ENCODE results near the gene MALSU1.

The MALSU1 gene

DNA sequence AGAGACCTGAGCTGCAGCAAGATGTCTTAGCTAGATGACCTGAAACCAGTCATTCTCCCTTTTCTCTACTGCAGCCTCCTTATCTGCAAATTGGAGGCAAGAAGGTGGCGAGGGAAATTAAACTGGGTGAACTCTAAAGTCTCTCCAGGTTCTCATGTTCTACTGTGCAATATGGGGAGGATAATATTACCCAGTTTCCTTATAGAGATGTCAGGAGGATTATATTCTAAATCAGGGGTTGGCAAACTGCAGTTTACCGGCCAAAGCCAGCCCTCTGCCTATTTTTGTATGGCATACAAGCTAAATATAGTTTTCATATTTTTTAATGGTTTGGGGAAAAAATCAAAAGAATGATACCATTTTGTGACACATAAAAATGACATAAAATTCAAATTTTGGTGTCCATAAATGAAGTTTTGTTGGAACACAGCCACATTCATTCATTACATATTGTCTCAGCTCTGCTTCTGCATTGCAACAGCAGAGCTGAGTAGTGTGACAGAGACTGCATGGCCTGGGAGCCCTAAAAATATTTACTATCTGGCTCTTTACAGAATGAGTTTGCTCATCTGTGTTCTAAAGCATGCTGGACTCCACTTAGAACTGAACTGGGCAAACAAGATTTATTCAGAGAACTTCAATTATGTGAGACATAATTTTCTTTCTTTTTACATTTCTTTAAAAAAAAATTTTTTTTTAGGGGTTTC is 19.2 kb upstream of the MALSU1 start:
- no peak for DNase-seq
- Mint-ChIP-seq H3K27ac (no peak overlapping the region), H3K36me3 (ENCODE audit: low read depth) (no peaks in the 10 kb centered on the region), H3K4me3 (no peak overlapping the region), H3K4me1 (no peaks in the 10 kb centered on the region), H3K9me3 (no peaks in the 10 kb centered on the region), H3K27me3 (ENCODE audit: low read depth, poor library complexity) (peaks cover 4% of the 10 kb centered on the region)
- TF ChIP-seq, protein P1, sequence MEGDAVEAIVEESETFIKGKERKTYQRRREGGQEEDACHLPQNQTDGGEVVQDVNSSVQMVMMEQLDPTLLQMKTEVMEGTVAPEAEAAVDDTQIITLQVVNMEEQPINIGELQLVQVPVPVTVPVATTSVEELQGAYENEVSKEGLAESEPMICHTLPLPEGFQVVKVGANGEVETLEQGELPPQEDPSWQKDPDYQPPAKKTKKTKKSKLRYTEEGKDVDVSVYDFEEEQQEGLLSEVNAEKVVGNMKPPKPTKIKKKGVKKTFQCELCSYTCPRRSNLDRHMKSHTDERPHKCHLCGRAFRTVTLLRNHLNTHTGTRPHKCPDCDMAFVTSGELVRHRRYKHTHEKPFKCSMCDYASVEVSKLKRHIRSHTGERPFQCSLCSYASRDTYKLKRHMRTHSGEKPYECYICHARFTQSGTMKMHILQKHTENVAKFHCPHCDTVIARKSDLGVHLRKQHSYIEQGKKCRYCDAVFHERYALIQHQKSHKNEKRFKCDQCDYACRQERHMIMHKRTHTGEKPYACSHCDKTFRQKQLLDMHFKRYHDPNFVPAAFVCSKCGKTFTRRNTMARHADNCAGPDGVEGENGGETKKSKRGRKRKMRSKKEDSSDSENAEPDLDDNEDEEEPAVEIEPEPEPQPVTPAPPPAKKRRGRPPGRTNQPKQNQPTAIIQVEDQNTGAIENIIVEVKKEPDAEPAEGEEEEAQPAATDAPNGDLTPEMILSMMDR (IDR thresholded peaks at IDR 0.05), result no peak

DNA sequence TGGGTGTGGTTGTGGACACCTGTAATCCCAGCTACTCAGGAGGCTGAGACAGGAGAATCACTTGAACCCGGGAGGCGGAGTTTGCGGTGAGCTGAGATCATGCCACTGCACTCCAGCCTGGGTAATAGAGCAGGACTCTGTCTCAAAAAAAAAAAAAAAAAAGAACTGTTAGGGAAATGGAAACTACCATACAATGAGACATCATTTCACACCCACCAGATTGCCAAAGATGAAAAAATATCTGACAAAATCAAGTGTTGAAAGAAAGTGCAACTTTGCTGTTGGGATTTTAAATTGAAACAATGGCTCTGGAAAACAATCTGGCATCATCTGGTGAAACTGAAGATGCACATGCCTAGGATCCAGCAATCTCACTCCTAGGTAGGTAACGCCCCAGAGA is 16.1 kb upstream of the MALSU1 start:
- Mint-ChIP-seq H3K27ac (no peak overlapping the region), H3K27me3 (ENCODE audit: low read depth, poor library complexity) (peaks cover 7% of the 10 kb centered on the region), H3K4me3 (no peak overlapping the region), H3K36me3 (ENCODE audit: low read depth) (no peaks in the 10 kb centered on the region), H3K4me1 (no peaks in the 10 kb centered on the region), H3K9me3 (no peaks in the 10 kb centered on the region)
- TF ChIP-seq, protein P1 (IDR thresholded peaks at IDR 0.05), result no peak
- DNase-seq, result no peak

DNA sequence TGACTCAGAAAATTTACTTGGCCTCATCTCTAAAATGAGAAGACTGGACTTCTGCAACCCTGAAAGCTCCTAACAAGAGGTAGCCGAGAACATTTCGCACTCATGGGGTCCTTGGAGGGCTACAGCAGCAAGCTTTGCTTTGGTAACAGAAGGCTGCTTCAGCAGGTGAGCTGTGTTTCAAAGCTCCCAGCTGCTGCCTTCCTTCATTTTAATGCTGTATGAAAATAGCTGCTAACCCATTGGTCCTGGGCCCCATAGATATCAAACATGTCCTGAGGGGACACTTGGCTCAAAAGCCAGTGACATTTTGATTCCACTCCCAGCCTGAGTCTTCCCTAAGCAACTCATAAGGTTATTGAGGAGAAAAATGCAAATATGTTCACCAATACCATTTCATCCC is 14.3 kb upstream of the MALSU1 start:
- Mint-ChIP-seq H3K27ac (no peak overlapping the region), H3K9me3 (no peaks in the 10 kb centered on the region), H3K4me1 (no peaks in the 10 kb centered on the region), H3K36me3 (ENCODE audit: low read depth) (no peaks in the 10 kb centered on the region), H3K4me3 (no peak overlapping the region), H3K27me3 (ENCODE audit: low read depth, poor library complexity) (peaks cover 7% of the 10 kb centered on the region)
- TF ChIP-seq, protein P1 (IDR thresholded peaks at IDR 0.05), result no peak
- DNase-seq, result no peak

DNA sequence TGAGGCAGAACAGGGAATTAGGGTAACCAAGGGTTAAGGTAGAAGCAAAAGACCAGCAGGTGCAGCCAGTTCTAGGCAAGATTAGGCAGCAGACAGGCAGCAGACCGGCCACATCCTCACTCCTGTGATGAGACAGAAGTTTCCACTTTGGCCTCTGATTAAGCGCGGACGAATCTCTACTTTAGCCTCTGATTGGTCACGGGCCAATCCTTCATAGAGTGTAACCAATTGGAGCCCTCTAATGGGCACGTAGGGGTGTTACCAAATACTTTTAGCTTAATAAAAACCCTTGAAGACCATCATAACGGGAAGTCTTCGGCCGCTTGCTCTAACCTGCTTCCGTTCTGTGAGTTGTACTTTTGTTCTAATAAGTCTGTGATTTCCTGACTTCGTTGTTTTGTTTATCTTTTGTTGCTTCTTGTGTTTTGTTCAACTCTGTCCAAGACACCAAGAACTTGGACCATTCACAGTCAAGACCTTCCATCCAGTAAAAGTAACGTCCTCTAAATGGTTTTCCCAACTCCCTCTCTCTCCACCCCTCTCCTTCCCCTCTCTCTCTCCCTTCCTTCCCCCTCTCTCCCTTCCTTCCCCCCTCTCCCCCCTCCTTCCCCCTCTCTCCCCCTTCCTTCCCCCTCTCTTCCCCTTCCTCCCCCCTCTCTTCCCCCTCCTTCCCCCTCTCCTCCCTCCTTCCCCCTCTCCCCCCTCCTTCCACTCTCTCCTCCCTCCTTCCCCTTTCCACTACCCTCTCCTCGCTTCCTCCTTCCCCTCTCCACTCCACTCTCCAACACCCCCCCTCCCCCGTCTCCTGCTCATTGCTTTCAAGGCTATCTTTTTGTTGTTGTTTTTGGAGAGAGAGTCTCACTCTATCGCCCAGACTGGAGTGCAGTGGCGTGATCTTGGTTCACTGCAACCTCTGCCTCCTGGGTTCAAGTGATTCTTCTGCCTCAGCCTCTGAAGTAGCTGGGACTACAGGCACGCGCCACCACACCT is 13.2 kb upstream of the MALSU1 start:
- H3K4me3 Mint-ChIP-seq, result no peak overlapping the region

DNA sequence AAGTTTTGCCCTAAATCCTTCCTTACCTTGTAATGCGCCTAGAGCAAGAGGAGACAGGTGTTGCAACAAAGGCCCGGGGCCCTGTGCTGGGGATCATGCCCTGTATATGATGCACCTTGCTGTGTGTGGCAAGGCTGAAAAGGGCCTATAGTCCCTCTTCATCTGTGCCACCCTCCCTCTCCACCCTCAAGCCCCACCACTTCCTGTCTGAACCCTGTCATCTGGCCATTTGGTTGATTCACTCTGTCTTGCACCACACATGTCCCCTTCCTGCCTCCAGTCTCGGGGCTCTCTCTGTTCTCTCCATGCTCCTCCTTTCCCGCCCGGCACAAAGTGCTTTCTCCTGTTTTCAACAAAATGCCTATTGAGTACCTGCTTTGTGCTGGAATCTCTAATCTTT is 11.5 kb upstream of the MALSU1 start:
- Mint-ChIP-seq H3K4me3 (no peak overlapping the region), H3K36me3 (ENCODE audit: low read depth) (no peaks in the 10 kb centered on the region), H3K9me3 (no peaks in the 10 kb centered on the region), H3K27me3 (ENCODE audit: low read depth, poor library complexity) (peaks cover 12% of the 10 kb centered on the region), H3K4me1 (no peaks in the 10 kb centered on the region), H3K27ac (no peak overlapping the region)
- TF ChIP-seq, protein P1 (IDR thresholded peaks at IDR 0.05), result no peak
- no peak for DNase-seq

More for the DNA sequence above, 13.2 kb upstream of the MALSU1 start:
- TF ChIP-seq, protein P1 (IDR thresholded peaks at IDR 0.05), result no peak
- H3K27me3 Mint-ChIP-seq (ENCODE audit: low read depth, poor library complexity), result peaks cover 12% of the 10 kb centered on the region
- no peak overlapping the region for H3K27ac Mint-ChIP-seq
- no peaks in the 10 kb centered on the region for H3K4me1 Mint-ChIP-seq
- DNase-seq, result no peak
- no peaks in the 10 kb centered on the region for H3K9me3 Mint-ChIP-seq
- no peaks in the 10 kb centered on the region for H3K36me3 Mint-ChIP-seq (ENCODE audit: low read depth)
